Measurements from ENCODE around the gene FOXK2.
"Not testable (repeated sequence)": the region's sequence is repeated elsewhere in the genome, so short reads cannot be mapped to it uniquely, and the experiment has no call there.

The FOXK2 gene

GRCh38 chr17:82560252-82560642 is 40.7 kb downstream of the FOXK2 start:
- TF ChIP-seq, protein P1, sequence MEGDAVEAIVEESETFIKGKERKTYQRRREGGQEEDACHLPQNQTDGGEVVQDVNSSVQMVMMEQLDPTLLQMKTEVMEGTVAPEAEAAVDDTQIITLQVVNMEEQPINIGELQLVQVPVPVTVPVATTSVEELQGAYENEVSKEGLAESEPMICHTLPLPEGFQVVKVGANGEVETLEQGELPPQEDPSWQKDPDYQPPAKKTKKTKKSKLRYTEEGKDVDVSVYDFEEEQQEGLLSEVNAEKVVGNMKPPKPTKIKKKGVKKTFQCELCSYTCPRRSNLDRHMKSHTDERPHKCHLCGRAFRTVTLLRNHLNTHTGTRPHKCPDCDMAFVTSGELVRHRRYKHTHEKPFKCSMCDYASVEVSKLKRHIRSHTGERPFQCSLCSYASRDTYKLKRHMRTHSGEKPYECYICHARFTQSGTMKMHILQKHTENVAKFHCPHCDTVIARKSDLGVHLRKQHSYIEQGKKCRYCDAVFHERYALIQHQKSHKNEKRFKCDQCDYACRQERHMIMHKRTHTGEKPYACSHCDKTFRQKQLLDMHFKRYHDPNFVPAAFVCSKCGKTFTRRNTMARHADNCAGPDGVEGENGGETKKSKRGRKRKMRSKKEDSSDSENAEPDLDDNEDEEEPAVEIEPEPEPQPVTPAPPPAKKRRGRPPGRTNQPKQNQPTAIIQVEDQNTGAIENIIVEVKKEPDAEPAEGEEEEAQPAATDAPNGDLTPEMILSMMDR (IDR thresholded peaks at IDR 0.05) = no peak
- Histone ChIP-seq H3K27ac (no peak overlapping the region), H3K4me3 (no peak overlapping the region)
- no peak for DNase-seq (ENCODE audit: low spot score)

DNA sequence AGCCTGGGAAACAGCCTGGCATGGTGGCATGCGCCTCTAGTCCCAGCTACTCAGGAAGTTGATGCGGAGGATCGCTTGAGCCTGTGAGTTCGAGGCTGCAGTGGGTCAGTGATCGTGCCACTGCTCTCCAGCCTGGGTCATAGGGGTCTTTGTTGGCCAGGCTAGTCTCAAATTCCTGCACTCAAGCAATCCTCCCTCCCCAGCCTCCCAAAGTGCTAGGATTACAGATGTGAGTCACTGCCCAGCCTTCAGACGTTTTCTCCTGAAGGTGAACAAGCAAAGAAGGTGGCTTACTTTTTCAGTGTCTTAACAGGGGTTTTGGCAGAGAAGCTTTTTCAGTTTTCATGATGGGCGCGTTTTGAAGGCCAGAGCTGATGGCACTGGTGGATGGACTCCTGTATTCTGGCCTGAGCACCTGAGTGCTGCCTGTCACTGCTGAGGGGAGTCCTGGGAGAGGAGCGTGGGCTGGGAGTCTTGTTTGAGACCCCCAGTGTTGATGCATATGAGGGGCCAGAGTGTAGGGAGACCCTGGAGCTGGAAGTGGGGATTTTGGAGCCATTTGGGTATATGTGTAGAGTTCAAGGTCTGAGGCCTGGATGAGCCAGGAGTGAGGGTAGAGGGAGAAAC is 41.4 kb downstream of the FOXK2 start:
- Histone ChIP-seq H3K4me3 (no peak overlapping the region), H3K27ac (no peak overlapping the region)
- DNase-seq (ENCODE audit: low spot score) = no peak
- TF ChIP-seq, protein P1 (IDR thresholded peaks at IDR 0.05) = no peak

GRCh38 chr17:82561429-82562035 is 42.0 kb downstream of the FOXK2 start:
- no peak for DNase-seq (ENCODE audit: low spot score)
- H3K27ac ChIP-seq = no peak overlapping the region
- no peak overlapping the region for H3K4me3 ChIP-seq
- TF ChIP-seq, protein P1 (IDR thresholded peaks at IDR 0.05) = no peak

DNA sequence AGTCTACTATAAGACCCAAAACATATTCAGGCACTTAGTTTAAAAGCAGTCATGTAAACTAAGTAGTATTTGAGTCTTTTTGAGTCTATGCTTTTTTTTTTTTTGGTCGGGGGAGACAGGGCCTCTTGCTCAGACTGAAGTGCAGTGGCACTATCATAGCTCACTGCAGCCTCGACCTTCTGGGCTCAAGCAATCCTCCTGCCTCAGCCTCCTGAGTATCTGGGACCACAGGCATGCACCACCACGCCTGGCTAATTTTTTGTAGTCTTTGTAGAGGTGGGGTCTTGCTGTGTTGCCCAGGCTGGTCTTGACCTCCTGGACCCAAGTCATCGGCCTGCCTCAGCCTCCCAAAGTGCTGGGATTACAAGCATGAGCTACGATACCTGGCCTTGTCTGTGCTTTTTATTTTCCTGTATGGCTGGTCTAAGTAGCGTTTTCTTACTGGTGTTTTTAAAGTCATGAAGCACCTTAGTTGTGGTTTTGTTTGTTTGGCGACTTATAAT is 43.2 kb downstream of the FOXK2 start:
- H3K27ac ChIP-seq; DNase-seq (ENCODE audit: low spot score); H3K4me3 ChIP-seq: not testable (repeated sequence)

DNA sequence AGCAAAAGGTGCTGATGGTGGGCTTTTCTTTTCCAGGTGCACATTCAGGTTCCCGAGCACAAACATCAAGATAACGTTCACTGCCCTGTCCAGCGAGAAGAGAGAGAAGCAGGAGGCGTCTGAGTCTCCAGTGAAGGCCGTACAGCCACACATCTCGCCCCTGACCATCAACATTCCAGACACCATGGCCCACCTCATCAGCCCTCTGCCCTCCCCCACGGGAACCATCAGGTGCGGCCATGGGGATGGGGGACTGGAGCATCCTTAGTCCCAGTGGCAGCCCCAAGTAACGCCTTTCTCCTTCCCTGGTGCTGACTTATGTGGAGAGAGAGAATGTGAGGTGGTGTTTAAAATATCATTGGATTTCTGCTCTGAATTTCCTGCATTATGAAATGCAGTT is 43.8 kb downstream of the FOXK2 start:
- no peak overlapping the region for H3K27ac ChIP-seq

DNA sequence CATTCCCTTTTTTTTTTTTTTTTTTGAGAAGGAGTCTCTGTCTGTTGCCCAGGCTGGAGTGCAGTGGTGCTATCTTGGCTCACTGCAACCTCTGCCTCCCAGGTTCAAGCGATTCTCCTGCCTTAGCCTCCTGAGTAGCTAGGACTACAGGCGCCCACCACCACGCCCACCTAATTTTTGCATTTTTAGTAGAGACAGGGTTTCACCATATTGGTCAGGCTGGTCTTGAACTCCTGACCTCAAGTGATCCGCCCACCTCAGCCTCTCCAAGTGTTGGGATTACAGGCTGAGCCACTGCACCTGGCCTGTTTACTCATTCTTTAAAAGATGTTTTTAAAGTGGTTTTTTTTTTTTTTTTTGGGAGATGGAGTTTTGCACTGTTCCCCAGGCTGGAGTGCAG is 44.2 kb downstream of the FOXK2 start:
- H3K27ac ChIP-seq; H3K4me3 ChIP-seq; DNase-seq (ENCODE audit: low spot score): not testable (repeated sequence)

More for the DNA sequence above, 43.8 kb downstream of the FOXK2 start:
- TF ChIP-seq, protein P1 (IDR thresholded peaks at IDR 0.05) = no peak
- no peak overlapping the region for H3K4me3 ChIP-seq
- no peak for DNase-seq (ENCODE audit: low spot score)

GRCh38 chr17:82564241-82564640 is 44.7 kb downstream of the FOXK2 start:
- TF ChIP-seq, protein P1 (IDR thresholded peaks at IDR 0.05) = no peak
- DNase-seq (ENCODE audit: low spot score) = no peak
- Histone ChIP-seq H3K27ac (no peak overlapping the region), H3K4me3 (no peak overlapping the region)

DNA sequence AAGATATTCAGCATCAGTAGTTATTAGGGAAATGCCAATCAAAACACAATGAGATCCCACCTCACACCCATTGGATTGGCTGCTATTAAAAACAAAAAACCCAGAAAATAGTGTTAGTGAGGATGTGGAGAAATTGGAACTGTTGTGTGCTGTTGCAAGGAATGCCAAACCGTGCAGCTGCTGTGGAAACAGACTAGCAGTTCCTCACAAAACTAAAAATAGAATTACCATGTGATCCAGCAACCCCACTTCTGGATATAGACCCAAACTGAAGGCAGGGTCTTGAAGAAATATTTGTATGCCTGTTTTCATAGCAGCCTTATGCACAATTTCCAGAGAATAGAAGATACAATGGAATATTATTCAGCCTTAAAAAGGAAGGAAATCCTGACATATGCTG is 46.0 kb downstream of the FOXK2 start:
- peak overlapping the region; percentile 3 to 59 for H3K27ac ChIP-seq
- DNase-seq (ENCODE audit: low spot score) = no peak
- TF ChIP-seq, protein P1 (IDR thresholded peaks at IDR 0.05) = no peak
- H3K4me3 ChIP-seq = no peak overlapping the region
